Adrenal gland (tissue), 12 donors: ENCODE data around the gene CORO1C. TPM values are rescaled to one million over a fixed set of nuclear protein-coding genes. Genes with fewer than 3 reads are reported as not detected.

Experiments
- DNase-seq, 7 donors: peaks; one replicate each; pipeline ENCODE4 v3.0.0-alpha.2; 2019 to 2020
- H3K27ac ChIP-seq, 5 donors: fragments of 200-600 bp; sonication (generic) in 4 of 5; 1 replicate in 3 of 5; 2 replicates in 2 of 5; pipeline versions ENCODE4 v1.5.1 to v1.8.0; 2016 to 2020; ENCODE audit warnings: mild to moderate bottlenecking in 1 of 5
- H3K27me3 ChIP-seq: fragments of 200-600 bp; 2 replicates; pipeline ENCODE4 v1.8.0; 2021
- H3K36me3 ChIP-seq, 2 donors: fragments of 200-600 bp; replicated peaks in 1 of 2; 1 replicate in 1 of 2; 2 replicates in 1 of 2; pipeline versions ENCODE4 v1.5.1 to v1.8.0; 2018 to 2022
- H3K4me1 ChIP-seq, 2 donors: fragments of 200-600 bp; replicated peaks in 1 of 2; 1 replicate in 1 of 2; 2 replicates in 1 of 2; pipeline versions ENCODE4 v1.5.1 to v1.8.0; 2018 to 2021
- H3K4me3 ChIP-seq, 4 donors: fragments of 200-600 bp; sonication (generic) in 3 of 4; one replicate each; pipeline ENCODE4 v1.5.1; 2016 to 2018
- H3K9me3 ChIP-seq, 3 donors: fragments of 200-600 bp; sonication (generic) in 1 of 3; replicated peaks in 1 of 3; 1 replicate in 2 of 3; 2 replicates in 1 of 3; pipeline versions ENCODE4 v1.5.1 to v1.8.0; 2016 to 2021
- POLR2A ChIP-seq, 2 donors: fragments of 450-650 bp; IDR thresholded peaks; one replicate each; pipeline ENCODE4 v1.6.1; 2017; ENCODE audit warnings: antibody characterized with exemption in 2 of 2, mild to moderate bottlenecking in 2 of 2, moderate library complexity in 1 of 2
- WGBS, 4 donors: extraction: QIAGEN DNeasy Blood & Tissue Kit in 2 of 4; methylation state at CpG; one replicate each; pipeline versions ENCODE4 v1.1.5 to v1.1.7; 2013 to 2017; 5-methylcytosine and 5-hydroxymethylcytosine counted together
- intact Hi-C, 2 donors: fragments of 100-400 bp; cut with DNase I; formaldehyde crosslinking; loops; one replicate each; pipeline versions ENCODE4 v1.14.1 to v1.15.0; 2022 to 2023
- polyA plus RNA-seq, 3 donors: library from polyadenylated mRNA; stranded (reverse); fragments of 200-250 nt in 2 of 3; fragments of 350-450 nt in 1 of 3; fragmentation: Illumina TruSeq in 1 of 3; extraction: RNeasy Lipid Tissue Mini Kit (QIAGEN cat#74804) in 1 of 3; gene quantifications; one replicate each; pipeline ENCODE4 v1.2.3, GENCODE V29; 2013 to 2014
- total RNA-seq, 9 donors: library from RNA; depleted of rRNA in 4 of 9; stranded (reverse); fragments of >200 nt in 4 of 9; fragments of 120-200 nt in 1 of 9; fragmentation: NEBNext Ultra II Directional in 1 of 9; extraction: Animal tissue kit (Norgen Biotek cat#: 25700) in 1 of 9; gene quantifications; one replicate each; pipeline versions ENCODE4 v1.1.0 to v1.2.4, GENCODE V29; 2013 to 2023
- TF ChIP-seq, protein P1 (sequence below), 6 experiments: fragments of 450-650 bp in 4 of 6; fragments of 200-600 bp in 2 of 6; sonication (generic) in 1 of 6; IDR thresholded peaks; 1 replicate in 5 of 6; 2 replicates in 1 of 6; pipeline versions ENCODE4 v1.5.1 to v1.8.0; 2016 to 2021; ENCODE audit warnings: antibody characterized with exemption in 6 of 6, mild to moderate bottlenecking in 2 of 6, moderate library complexity in 1 of 6
- donor health status: healthy with polysubstance abuse.
- donor health status: Bipolar disorder and iron deficiency.
- donor health status: DM: yes; HTN: yes; CAD: no.
- donor health status: DM: no; HTN: no; CAD: no.
- donor health status: DM: no; HTN: no; CAD: no.
- donor health status: DM: yes; HTN: yes; CAD: no.

CORO1C gene
- total and polyA plus RNA-seq, 12 donors, result 17.4 to 124 (median 71.4) TPM

DNA sequence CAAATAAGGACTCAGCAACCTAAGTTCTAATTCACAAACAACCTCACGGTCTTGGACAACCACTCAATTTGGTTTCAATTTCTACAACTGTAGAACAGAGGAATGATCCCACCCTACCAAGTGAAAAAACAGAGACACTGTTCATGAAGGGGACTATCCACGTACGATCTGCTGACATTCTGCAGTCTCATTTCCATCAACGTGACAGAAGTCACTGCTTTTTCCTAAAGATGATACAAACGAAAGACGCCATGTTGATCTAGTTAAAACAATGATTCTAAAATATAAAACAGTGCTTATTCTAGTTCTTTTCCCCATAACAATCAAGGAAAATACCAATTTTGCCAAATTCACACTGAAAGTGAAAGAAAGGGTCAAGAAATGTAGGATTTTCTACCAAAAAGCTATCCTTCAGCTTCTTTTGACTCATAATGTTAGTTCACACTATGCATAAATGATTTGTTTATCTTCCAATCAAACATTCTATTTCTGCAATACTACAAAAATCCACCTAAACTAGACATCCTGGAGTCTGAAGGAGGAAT, 38.1 kb downstream of the CORO1C start:
- intact Hi-C loops, result loop anchor here in 1 of 2 donors (5.0 kb wide), 1 partner anchor 39 kb away; the partner anchor contains the start of gene CORO1C
- Histone ChIP-seq H3K27ac (peak overlapping the region in 1 of 5 donors; percentile 97), H3K9me3 (no peaks in the 10 kb centered on the region), H3K4me1 (peaks cover 31 to 55% of the 10 kb centered on the region in 2 donors), H3K27me3 (no peaks in the 10 kb centered on the region), H3K4me3 (no peak overlapping the region), H3K36me3 (no peaks in the 10 kb centered on the region)
- TF ChIP-seq, protein P1, sequence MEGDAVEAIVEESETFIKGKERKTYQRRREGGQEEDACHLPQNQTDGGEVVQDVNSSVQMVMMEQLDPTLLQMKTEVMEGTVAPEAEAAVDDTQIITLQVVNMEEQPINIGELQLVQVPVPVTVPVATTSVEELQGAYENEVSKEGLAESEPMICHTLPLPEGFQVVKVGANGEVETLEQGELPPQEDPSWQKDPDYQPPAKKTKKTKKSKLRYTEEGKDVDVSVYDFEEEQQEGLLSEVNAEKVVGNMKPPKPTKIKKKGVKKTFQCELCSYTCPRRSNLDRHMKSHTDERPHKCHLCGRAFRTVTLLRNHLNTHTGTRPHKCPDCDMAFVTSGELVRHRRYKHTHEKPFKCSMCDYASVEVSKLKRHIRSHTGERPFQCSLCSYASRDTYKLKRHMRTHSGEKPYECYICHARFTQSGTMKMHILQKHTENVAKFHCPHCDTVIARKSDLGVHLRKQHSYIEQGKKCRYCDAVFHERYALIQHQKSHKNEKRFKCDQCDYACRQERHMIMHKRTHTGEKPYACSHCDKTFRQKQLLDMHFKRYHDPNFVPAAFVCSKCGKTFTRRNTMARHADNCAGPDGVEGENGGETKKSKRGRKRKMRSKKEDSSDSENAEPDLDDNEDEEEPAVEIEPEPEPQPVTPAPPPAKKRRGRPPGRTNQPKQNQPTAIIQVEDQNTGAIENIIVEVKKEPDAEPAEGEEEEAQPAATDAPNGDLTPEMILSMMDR (IDR thresholded peaks at IDR 0.05), result no peak
- no peak for TF ChIP-seq POLR2A (IDR thresholded peaks at IDR 0.05)
- 85 to 93% (median 88%) methylated on average over 6 of the region's 6 CpGs for WGBS, 4 donors
- no peak for DNase-seq

DNA sequence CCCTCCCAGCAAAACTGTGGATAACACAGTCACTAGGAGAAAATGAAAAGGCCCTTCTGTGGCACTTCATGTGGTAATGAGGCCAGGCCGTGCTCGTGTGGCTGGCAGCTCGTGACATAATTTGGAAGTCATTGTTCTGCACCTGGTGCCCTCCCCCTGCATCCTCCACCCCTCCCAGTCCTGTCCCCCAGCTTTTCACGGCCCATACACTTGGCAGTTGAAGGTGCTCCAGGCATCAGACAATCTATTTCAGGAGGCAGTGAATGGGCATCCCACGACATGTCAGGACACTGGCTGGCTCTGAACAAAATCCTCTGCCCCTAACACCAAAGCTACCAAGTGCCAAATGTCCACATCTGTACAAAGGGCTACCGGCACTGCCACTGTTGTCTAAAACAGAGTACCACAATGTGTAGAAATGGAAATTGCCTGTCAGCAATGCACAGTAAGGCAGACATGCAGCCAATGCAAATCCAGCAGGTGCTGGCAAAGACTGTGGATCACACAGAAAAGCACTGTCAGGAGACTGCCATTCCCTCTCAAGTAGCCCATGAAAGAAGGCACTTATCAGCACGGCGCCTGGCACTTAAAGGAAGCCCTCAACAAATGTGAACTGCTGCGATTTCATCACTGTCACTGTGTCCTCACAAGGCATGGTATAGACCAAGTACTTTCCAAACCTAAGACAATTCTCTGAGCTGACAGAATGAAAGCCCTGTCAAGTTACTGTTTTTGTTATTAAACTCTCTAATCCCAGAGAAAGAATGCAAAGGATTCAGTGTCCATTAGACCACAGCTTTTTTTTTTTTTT, 39.1 kb downstream of the CORO1C start:
- H3K4me3 ChIP-seq, result no peak overlapping the region

DNA sequence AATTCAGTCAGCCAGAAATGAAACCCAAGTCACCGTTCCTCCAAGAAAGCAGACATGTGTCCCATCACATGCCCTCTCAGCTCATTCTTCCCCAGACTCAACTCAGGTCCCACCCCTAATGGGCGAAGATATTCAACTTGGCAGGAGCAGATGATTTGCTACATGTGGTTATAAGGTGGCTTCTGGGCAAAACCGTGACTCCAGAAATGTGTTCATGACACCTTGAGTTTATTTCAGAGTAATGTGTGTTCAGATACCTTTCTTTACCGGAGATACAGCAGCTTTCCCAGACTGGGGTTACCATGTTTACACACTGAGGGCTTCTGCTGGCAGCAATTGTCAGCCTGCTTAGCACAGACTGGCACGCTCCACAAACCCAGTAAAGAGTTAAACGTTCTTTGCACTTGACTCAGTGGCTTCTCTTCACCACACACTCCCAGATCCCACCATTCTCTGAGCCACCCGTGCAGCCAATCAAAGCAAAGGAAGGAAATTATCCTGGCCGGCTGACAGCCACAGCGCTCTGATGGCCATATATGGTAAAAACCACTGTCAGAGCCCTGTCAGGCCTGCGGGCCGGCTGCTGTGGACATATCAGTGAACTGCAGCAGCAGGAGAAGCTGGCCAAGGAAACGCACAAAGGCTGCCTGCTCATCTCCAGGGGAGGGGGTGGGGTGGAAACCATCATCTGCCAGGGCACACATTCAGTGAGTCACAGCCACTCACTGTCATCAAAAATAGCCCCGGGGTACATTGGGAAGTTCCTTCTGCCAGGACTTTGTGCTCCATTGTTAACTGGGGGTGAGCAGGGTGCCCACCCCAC, 39.9 kb downstream of the CORO1C start:
- Histone ChIP-seq H3K9me3 (no peaks in the 10 kb centered on the region), H3K27ac (peak overlapping the region; percentile 81 to 98 (median 88)), H3K4me1 (peaks cover 40 to 57% of the 10 kb centered on the region in 2 donors), H3K4me3 (peak overlapping the region in 1 of 4 donors; percentile 39), H3K27me3 (no peaks in the 10 kb centered on the region), H3K36me3 (no peaks in the 10 kb centered on the region)
- peak in 1 of 2 donors; percentile 66 for TF ChIP-seq POLR2A (IDR thresholded peaks at IDR 0.05)
- TF ChIP-seq, protein P1 (IDR thresholded peaks at IDR 0.05), result peak in 5 of 6 experiments; percentile 52 to 86 (median 70)
- DNase-seq, result peak; percentile 96 to 100 (median 99)
- intact Hi-C loops, result loop anchor here in 1 of 2 donors (5.0 kb wide), 1 partner anchor 41 kb away; the partner anchor contains the start of gene CORO1C
- WGBS, 4 donors, result 1 to 4% (median 2%) methylated on average over 10 to 13 of the region's 13 CpGs

More for the DNA sequence above, 39.1 kb downstream of the CORO1C start:
- WGBS, 4 donors, result 25 to 31% (median 26%) methylated on average over 9 of the region's 9 CpGs
- TF ChIP-seq POLR2A (IDR thresholded peaks at IDR 0.05), result no peak
- TF ChIP-seq, protein P1 (IDR thresholded peaks at IDR 0.05), result no peak
- intact Hi-C loops, result loop anchor here in 1 of 2 donors (5.0 kb wide), 1 partner anchor 40 kb away; the partner anchor contains the start of gene CORO1C
- no peaks in the 10 kb centered on the region for H3K9me3 ChIP-seq
- peak overlapping the region in 4 of 5 donors; percentile 81 to 98 (median 92) for H3K27ac ChIP-seq
- H3K4me1 ChIP-seq, result peaks cover 32 to 56% of the 10 kb centered on the region in 2 donors
- H3K27me3 ChIP-seq, result no peaks in the 10 kb centered on the region
- no peaks in the 10 kb centered on the region for H3K36me3 ChIP-seq
- peak in 3 of 7 donors; percentile 19 to 69 (median 26) for DNase-seq
